Measurements from ENCODE around the gene RBM10. TPM values are rescaled to one million over a fixed set of nuclear protein-coding genes. Genes with fewer than 3 reads are reported as not detected.

The RBM10 gene
- total and polyA plus RNA-seq, 12 donors = 23.1 to 32.1 (median 26.8) TPM

- Histone ChIP-seq H3K9me3 (no peaks in the 10 kb centered on the region), H3K27me3 (no peaks in the 10 kb centered on the region), H3K36me3 (peaks cover 0 to 40% (median under 1%) of the 10 kb centered on the region in 9 donors), H3K4me3 (peak within 1 kb of the TSS; percentile 69 to 94 (median 77)), H3K27ac (peak within 1 kb of the TSS; percentile 94 to 99 (median 98)), H3K4me1 (peaks cover 0 to 36% (median 24%) of the 10 kb centered on the region in 9 donors)
- intact Hi-C loops (cut with DNase I) = loop anchor here in 5 of 10 donors (1.0 to 10.0 kb wide), 4 partner anchors 14 to 436 kb away; partner anchors contain the start of genes USP11 (in 4 of the 5), ELK1 (in 1 of the 5), UXT (in 1 of the 5) and ZNF41 (in 1 of the 5)
- TF ChIP-seq CTCF (IDR thresholded peaks at IDR 0.05) = no peak
- DNase-seq (peak; percentile 61 to 77), ATAC-seq (peak; percentile 75 to 87 (median 82))
- 0% methylated on average over 36 to 61 of the region's 61 CpGs for WGBS, 2 donors
These were observed 73.4 kb downstream of the RBM10 start, which contains the start of gene CDK16 for GRCh38 chrX:47218280-47218919. Gene CDK16 (plus strand): TSS chrX:47218681. CDS start chrX:47223558, 4,877 bp downstream.

GRCh38 chrX:47218920-47219815 is 74.1 kb downstream of the RBM10 start:
- 1% methylated on average over 49 to 56 of the region's 60 CpGs for WGBS, 2 donors
- Histone ChIP-seq H3K36me3 (peaks cover 0 to 40% (median 0%) of the 10 kb centered on the region in 9 donors), H3K9me3 (no peaks in the 10 kb centered on the region), H3K27me3 (no peaks in the 10 kb centered on the region), H3K4me1 (peaks cover 0 to 36% (median 24%) of the 10 kb centered on the region in 9 donors), H3K27ac (peak overlapping the region; percentile 94 to 99 (median 98)), H3K4me3 (peak overlapping the region; percentile 69 to 94 (median 77))
- peak in 5 of 8 donors; percentile 1 to 16 (median 10) for ATAC-seq
- TF ChIP-seq CTCF (IDR thresholded peaks at IDR 0.05) = no peak
- intact Hi-C loops (cut with DNase I) = loop anchor here in 5 of 10 donors (1.0 to 10.0 kb wide), 4 partner anchors 14 to 436 kb away; partner anchors contain the start of genes USP11 (in 4 of the 5), ELK1 (in 1 of the 5), UXT (in 1 of the 5) and ZNF41 (in 1 of the 5)
- peak; percentile 42 to 64 for DNase-seq

GRCh38 chrX:47221756-47222155 is 76.7 kb downstream of the RBM10 start:
- Histone ChIP-seq H3K4me3 (no peak overlapping the region), H3K36me3 (peaks cover 0 to 40% (median 9%) of the 10 kb centered on the region in 9 donors), H3K27me3 (no peaks in the 10 kb centered on the region), H3K4me1 (peaks cover 0 to 30% (median 20%) of the 10 kb centered on the region in 9 donors), H3K27ac (no peak overlapping the region), H3K9me3 (no peaks in the 10 kb centered on the region)
- DNase-seq (no peak), ATAC-seq (no peak)
- TF ChIP-seq CTCF (IDR thresholded peaks at IDR 0.05) = no peak
- intact Hi-C loops (cut with DNase I) = no loop called here
- 51 to 62% methylated on average over 4 of the region's 4 CpGs for WGBS, 2 donors

GRCh38 chrX:47222751-47223350 is 77.8 kb downstream of the RBM10 start:
- Histone ChIP-seq H3K4me3 (no peak overlapping the region), H3K27ac (no peak overlapping the region), H3K4me1 (peaks cover 0 to 22% (median 13%) of the 10 kb centered on the region in 9 donors), H3K36me3 (peaks cover 0 to 51% (median 9%) of the 10 kb centered on the region in 9 donors), H3K9me3 (no peaks in the 10 kb centered on the region), H3K27me3 (no peaks in the 10 kb centered on the region)
- no peak for TF ChIP-seq CTCF (IDR thresholded peaks at IDR 0.05)
- intact Hi-C loops (cut with DNase I) = no loop called here
- DNase-seq (no peak), ATAC-seq (no peak)
- whole genome bisulfite sequencing, 2 donors = 82 to 91% methylated on average over 7 to 10 of the region's 10 CpGs
